Stomach (tissue), 9 donors: ENCODE data around the gene GPR152. TPM values are rescaled to one million over a fixed set of nuclear protein-coding genes. Genes with fewer than 3 reads are reported as not detected.

Experiments
- DNase-seq, 2 donors: peaks; one replicate each; pipeline versions ENCODE4 v3.0.0 to v3.0.0-alpha.2; 2013 to 2019
- H3K27ac ChIP-seq, 5 donors: fragments of 200-600 bp in 4 of 5; sonication (generic) in 4 of 5; one replicate each; pipeline ENCODE4 v1.5.1; 2013 to 2019; ENCODE audit warnings: mild to moderate bottlenecking in 1 of 5, moderate library complexity in 1 of 5
- H3K27me3 ChIP-seq, 3 donors: fragments of 200-600 bp; sonication (generic); one replicate each; pipeline ENCODE4 v1.5.1; 2017 to 2019; ENCODE audit warnings: mixed run types in 1 of 3
- H3K36me3 ChIP-seq, 4 donors: fragments of 200-600 bp; sonication (generic); 1 replicate in 3 of 4; 2 replicates in 1 of 4; pipeline ENCODE4 v1.5.1; 2016 to 2019
- H3K4me1 ChIP-seq, 4 donors: fragments of 200-600 bp; sonication (generic); one replicate each; pipeline ENCODE4 v1.5.1; 2016 to 2019
- H3K4me3 ChIP-seq, 4 donors: fragments of 200-600 bp; sonication (generic) in 3 of 4; one replicate each; pipeline ENCODE4 v1.5.1; 2016 to 2019; ENCODE audit warnings: mild to moderate bottlenecking in 1 of 4
- H3K9me3 ChIP-seq, 4 donors: fragments of 200-600 bp; sonication (generic); one replicate each; pipeline ENCODE4 v1.5.1; 2016 to 2019
- CTCF ChIP-seq, 7 experiments: fragments of 450-650 bp in 4 of 7; fragments of 200-600 bp in 3 of 7; sonication (generic) in 3 of 7; IDR thresholded peaks; one replicate each; pipeline ENCODE4 v1.5.1; 2016 to 2019; ENCODE audit warnings: antibody characterized with exemption in 7 of 7, control low read depth in 2 of 7, mild to moderate bottlenecking in 1 of 7
- EP300 ChIP-seq: sonication (generic); formaldehyde crosslinking; IDR thresholded peaks from one replicate; pipeline ENCODE4 v1.6.1; 2017; ENCODE audit warnings: antibody characterized with exemption
- POLR2A ChIP-seq, 4 donors: fragments of 450-650 bp; IDR thresholded peaks; one replicate each; pipeline ENCODE4 v1.6.1; 2016; ENCODE audit warnings: antibody characterized with exemption in 4 of 4, control low read depth in 2 of 4, mild to moderate bottlenecking in 1 of 4, moderate library complexity in 1 of 4
- POLR2AphosphoS5 ChIP-seq, 3 donors: sonication (generic); formaldehyde crosslinking; IDR thresholded peaks; one replicate each; pipeline ENCODE4 v1.6.1; 2016; ENCODE audit warnings: antibody characterized with exemption in 3 of 3
- whole genome bisulfite sequencing, 5 donors: extraction: QIAGEN DNeasy Blood & Tissue Kit in 3 of 5; methylation state at CpG; one replicate each; pipeline versions ENCODE4 v1.1.5 to v1.1.7; 2013 to 2018; 5-methylcytosine and 5-hydroxymethylcytosine counted together
- intact Hi-C: fragments of 100-400 bp; cut with DNase I; formaldehyde crosslinking; loops from one replicate; pipeline ENCODE4 v1.15.1; 2023; ENCODE audit warnings: low total_unique reads
- polyA plus RNA-seq, 3 donors: library from polyadenylated mRNA; stranded (reverse); fragments of 200-250 nt; gene quantifications; one replicate each; pipeline ENCODE4 v1.2.3, GENCODE V29; 2013
- total RNA-seq, 5 donors: library from RNA; depleted of rRNA; stranded (reverse); fragments of >200 nt; gene quantifications; one replicate each; pipeline versions ENCODE4 v1.1.0 to v1.2.3, GENCODE V29; 2014 to 2016
- donor health status: healthy with polysubstance abuse.
- donor health status: Bipolar disorder and iron deficiency.
- donor health status: healthy.

The GPR152 gene
- total and polyA plus RNA-seq, 8 donors: not detected

GRCh38 chr11:67491276-67492068 is 38.9 kb upstream of the GPR152 start:
- intact Hi-C loops: loop anchor here (10.0 kb wide), 1 partner anchor 97 kb away; the partner anchor contains the start of gene RAD9A
- DNase-seq: no peak
- 73 to 83% (median 79%) methylated on average over 17 to 24 of the region's 24 CpGs for WGBS, 5 donors
- H3K27me3 ChIP-seq: no peaks in the 10 kb centered on the region
- no peaks in the 10 kb centered on the region for H3K9me3 ChIP-seq
- H3K4me1 ChIP-seq: peaks cover 0 to 6% (median 2%) of the 10 kb centered on the region in 4 donors
- TF ChIP-seq POLR2AphosphoS5 (IDR thresholded peaks at IDR 0.05): no peak
- TF ChIP-seq POLR2A (IDR thresholded peaks at IDR 0.05): no peak
- no peak for TF ChIP-seq EP300
- no peak for TF ChIP-seq CTCF (IDR thresholded peaks at IDR 0.05)
- peaks cover 43 to 98% (median 96%) of the 10 kb centered on the region in 4 donors for H3K36me3 ChIP-seq
- H3K4me3 ChIP-seq: no peak overlapping the region
- H3K27ac ChIP-seq: no peak overlapping the region

GRCh38 chr11:67490727-67491065 is 38.2 kb upstream of the GPR152 start:
- no peak overlapping the region for H3K27ac ChIP-seq
- H3K27me3 ChIP-seq: no peaks in the 10 kb centered on the region
- no peak overlapping the region for H3K4me3 ChIP-seq
- intact Hi-C loops: loop anchor here (10.0 kb wide), 1 partner anchor 96 kb away; the partner anchor contains the start of gene RAD9A
- H3K9me3 ChIP-seq: no peaks in the 10 kb centered on the region
- peaks cover 0 to 14% (median 7%) of the 10 kb centered on the region in 4 donors for H3K4me1 ChIP-seq
- 68 to 83% (median 77%) methylated on average over 14 to 15 of the region's 15 CpGs for WGBS, 5 donors
- no peak for TF ChIP-seq CTCF (IDR thresholded peaks at IDR 0.05)
- TF ChIP-seq POLR2AphosphoS5 (IDR thresholded peaks at IDR 0.05): no peak
- no peak for TF ChIP-seq EP300
- TF ChIP-seq POLR2A (IDR thresholded peaks at IDR 0.05): no peak
- peaks cover 36 to 91% (median 88%) of the 10 kb centered on the region in 4 donors for H3K36me3 ChIP-seq
- peak in 1 of 2 donors; percentile 8 for DNase-seq

- no peaks in the 10 kb centered on the region for H3K27me3 ChIP-seq
- intact Hi-C loops: loop anchor here (10.0 kb wide), 1 partner anchor 95 kb away; the partner anchor contains the start of gene RAD9A
- 85 to 90% (median 87%) methylated on average over 14 to 23 of the region's 23 CpGs for WGBS, 5 donors
- TF ChIP-seq POLR2AphosphoS5 (IDR thresholded peaks at IDR 0.05) (no peak), EP300 (no peak), POLR2A (IDR thresholded peaks at IDR 0.05) (no peak), CTCF (IDR thresholded peaks at IDR 0.05) (no peak)
- peaks cover 0 to 18% (median 13%) of the 10 kb centered on the region in 4 donors for H3K4me1 ChIP-seq
- H3K9me3 ChIP-seq: no peaks in the 10 kb centered on the region
- H3K27ac ChIP-seq: no peak overlapping the region
- no peak for DNase-seq
- peaks cover 35 to 86% (median 82%) of the 10 kb centered on the region in 4 donors for H3K36me3 ChIP-seq
- no peak overlapping the region for H3K4me3 ChIP-seq
Measured at GRCh38 chr11:67489885-67490726, 37.6 kb upstream of the GPR152 start.

- Histone ChIP-seq H3K9me3 (no peaks in the 10 kb centered on the region), H3K36me3 (peaks cover 35 to 79% (median 74%) of the 10 kb centered on the region in 4 donors), H3K27me3 (no peaks in the 10 kb centered on the region), H3K4me3 (no peak overlapping the region), H3K27ac (no peak overlapping the region), H3K4me1 (peaks cover 0 to 26% (median 21%) of the 10 kb centered on the region in 4 donors)
- no peak for DNase-seq
- 71 to 86% (median 85%) methylated on average over 12 to 25 of the region's 25 CpGs for WGBS, 5 donors
- intact Hi-C loops: no loop called here
- no peak for TF ChIP-seq EP300
- TF ChIP-seq CTCF (IDR thresholded peaks at IDR 0.05): no peak
- TF ChIP-seq POLR2AphosphoS5 (IDR thresholded peaks at IDR 0.05): no peak
- no peak for TF ChIP-seq POLR2A (IDR thresholded peaks at IDR 0.05)
Measured at GRCh38 chr11:67489203-67489884, 36.8 kb upstream of the GPR152 start.
